Lung (tissue), 12 donors: Measurements from ENCODE around the gene BOD1L1. TPM values are rescaled to one million over a fixed set of nuclear protein-coding genes. Genes with fewer than 3 reads are reported as not detected.

Experiments
- ATAC-seq: fragments of 200-7000 bp; cut with Tn5 transposase; one replicate; pipeline ENCODE4 v1.9.1; 2020; ENCODE audit warnings: moderate number of reproducible peaks; ENCODE audit not compliant: insufficient read depth, low FRiP score
- DNase-seq, 3 donors: peaks; one replicate each; pipeline ENCODE4 v3.0.0-alpha.2; 2013 to 2017
- H3K27ac ChIP-seq, 2 donors: one replicate each; pipeline ENCODE4 v1.5.1; 2013; ENCODE audit warnings: mild to moderate bottlenecking in 2 of 2, moderate library complexity in 2 of 2, control low read depth in 1 of 2, inconsistent platforms in 1 of 2, low read depth in 1 of 2, low read length in 1 of 2
- H3K27me3 ChIP-seq, 3 donors: one replicate each; pipeline ENCODE4 v1.5.1; 2013; ENCODE audit warnings: low read length in 2 of 3; ENCODE audit not compliant: control insufficient read depth in 3 of 3, insufficient read depth in 3 of 3
- H3K36me3 ChIP-seq, 4 donors: one replicate each; pipeline ENCODE4 v1.5.1; 2013; ENCODE audit warnings: low read length in 4 of 4, mild to moderate bottlenecking in 1 of 4, moderate library complexity in 1 of 4; ENCODE audit not compliant: control insufficient read depth in 4 of 4, insufficient read depth in 4 of 4
- H3K4me1 ChIP-seq, 5 donors: one replicate each; pipeline ENCODE4 v1.5.1; 2013; ENCODE audit warnings: low read length in 5 of 5, mild to moderate bottlenecking in 2 of 5, moderate library complexity in 1 of 5; ENCODE audit not compliant: control insufficient read depth in 5 of 5, insufficient read depth in 5 of 5
- H3K4me3 ChIP-seq: one replicate; pipeline ENCODE4 v1.5.1; 2013; ENCODE audit warnings: mild to moderate bottlenecking, control low read depth, moderate library complexity
- H3K9ac ChIP-seq, 2 donors: one replicate each; pipeline ENCODE4 v1.5.1; 2013; ENCODE audit warnings: low read length in 2 of 2, control low read depth in 1 of 2; ENCODE audit not compliant: insufficient read depth in 1 of 2
- H3K9me3 ChIP-seq, 4 donors: one replicate each; pipeline ENCODE4 v1.5.1; 2013; ENCODE audit warnings: low read length in 3 of 4, mild to moderate bottlenecking in 1 of 4, moderate library complexity in 1 of 4; ENCODE audit not compliant: control insufficient read depth in 4 of 4, insufficient read depth in 3 of 4
- CTCF ChIP-seq: IDR thresholded peaks from 2 replicates; pipeline ENCODE4 v1.5.1; 2012; ENCODE audit warnings: mild to moderate bottlenecking; ENCODE audit errors: control extremely low read depth, extremely low read depth
- WGBS, 2 donors: extraction: QIAGEN DNeasy Blood & Tissue Kit; methylation state at CpG; one replicate each; pipeline ENCODE4 v1.1.7; 2013; 5-methylcytosine and 5-hydroxymethylcytosine counted together
- polyA plus RNA-seq, 2 donors: library from polyadenylated mRNA; stranded (reverse); fragments of 200-250 nt; gene quantifications; one replicate each; pipeline ENCODE4 v1.2.1, GENCODE V29; 2013
- total RNA-seq, 2 donors: library from RNA; depleted of rRNA in 1 of 2; stranded (reverse); fragments of >200 nt in 1 of 2; gene quantifications; one replicate each; pipeline ENCODE4 v1.2.1, GENCODE V29; 2014 to 2021
- donor health status: control.
- donor health status: control.
- donor health status: Bipolar disorder and iron deficiency.
- donor health status: healthy.
- donor health status: DM: yes; HTN: yes; CAD: no.

The BOD1L1 gene
- total and polyA plus RNA-seq, 4 donors: 8.5 to 83.9 (median 24.0) TPM

DNA sequence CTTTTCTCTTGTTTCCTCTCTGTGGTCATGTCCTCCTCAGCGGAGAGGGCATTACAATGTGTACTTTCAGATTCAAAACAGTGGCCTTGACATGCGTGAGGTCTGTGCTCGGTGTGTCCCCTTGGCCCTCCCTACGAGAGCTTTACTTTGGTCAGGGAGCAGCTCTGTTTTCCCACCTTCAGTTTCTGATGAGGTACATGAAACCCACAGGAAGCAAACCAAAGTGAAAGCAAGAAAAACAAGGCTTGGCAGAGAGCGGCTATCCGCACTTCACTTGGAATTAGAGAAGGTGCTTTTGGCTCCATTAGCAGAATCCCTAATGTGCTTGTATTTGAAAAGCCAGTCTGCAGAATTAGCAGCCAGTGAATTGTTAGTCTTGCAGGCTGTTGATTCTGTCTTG lies 19.5 kb upstream of the BOD1L1 start:
- Histone ChIP-seq H3K36me3 (no peaks in the 10 kb centered on the region), H3K9me3 (no peaks in the 10 kb centered on the region), H3K27me3 (no peaks in the 10 kb centered on the region), H3K4me1 (peaks cover 1 to 6% (median 3%) of the 10 kb centered on the region in 5 donors), H3K9ac (no peak overlapping the region), H3K27ac (no peak overlapping the region), H3K4me3 (no peak overlapping the region)
- DNase-seq (no peak), ATAC-seq (no peak)
- no peak for TF ChIP-seq CTCF
- WGBS, 2 donors: 31 to 42% methylated on average over 6 of the region's 6 CpGs

- H3K27me3 ChIP-seq: no peaks in the 10 kb centered on the region
- no peak overlapping the region for H3K9ac ChIP-seq
- no peaks in the 10 kb centered on the region for H3K36me3 ChIP-seq
- H3K4me3 ChIP-seq: no peak overlapping the region
- DNase-seq (no peak), ATAC-seq (no peak)
- H3K4me1 ChIP-seq: peaks cover 1 to 10% (median 3%) of the 10 kb centered on the region in 5 donors
- H3K27ac ChIP-seq: no peak overlapping the region
- WGBS, 2 donors: 87 to 97% methylated on average over 1 of the region's 1 CpG
- no peak for TF ChIP-seq CTCF
- peaks cover 0 to 3% (median 0%) of the 10 kb centered on the region in 4 donors for H3K9me3 ChIP-seq
Measured at GRCh38 chr4:13645075-13645474, 17.6 kb upstream of the BOD1L1 start.

- Histone ChIP-seq H3K27ac (no peak overlapping the region), H3K4me3 (no peak overlapping the region), H3K9ac (no peak overlapping the region), H3K9me3 (peaks cover 0 to 3% (median 0%) of the 10 kb centered on the region in 4 donors), H3K36me3 (no peaks in the 10 kb centered on the region), H3K4me1 (peaks cover 0 to 9% (median 3%) of the 10 kb centered on the region in 5 donors), H3K27me3 (peaks cover 0 to 4% (median 0%) of the 10 kb centered on the region in 3 donors)
- ATAC-seq: no peak
- DNase-seq: peak in 1 of 3 donors; percentile 41
- TF ChIP-seq CTCF: no peak
- WGBS, 2 donors: 26 to 27% methylated on average over 2 of the region's 2 CpGs
Measured at GRCh38 chr4:13642170-13642950, 14.8 kb upstream of the BOD1L1 start.

- no peak for ATAC-seq
- 38 to 48% methylated on average over 6 of the region's 6 CpGs for WGBS, 2 donors
Measured at GRCh38 chr4:13641084-13641483, 13.6 kb upstream of the BOD1L1 start.

More at GRCh38 chr4:13641084-13641483, 13.6 kb upstream of the BOD1L1 start:
- H3K4me3 ChIP-seq: no peak overlapping the region
- H3K27ac ChIP-seq: no peak overlapping the region
- H3K27me3 ChIP-seq: peaks cover 0 to 4% (median 3%) of the 10 kb centered on the region in 3 donors
- no peak overlapping the region for H3K9ac ChIP-seq
- no peak for DNase-seq
- no peaks in the 10 kb centered on the region for H3K36me3 ChIP-seq
- peaks cover 0 to 9% (median 3%) of the 10 kb centered on the region in 5 donors for H3K4me1 ChIP-seq
- H3K9me3 ChIP-seq: peaks cover 0 to 3% (median 0%) of the 10 kb centered on the region in 4 donors
- no peak for TF ChIP-seq CTCF
